Measurements from ENCODE around the gene SLC34A3.

The SLC34A3 gene

DNA sequence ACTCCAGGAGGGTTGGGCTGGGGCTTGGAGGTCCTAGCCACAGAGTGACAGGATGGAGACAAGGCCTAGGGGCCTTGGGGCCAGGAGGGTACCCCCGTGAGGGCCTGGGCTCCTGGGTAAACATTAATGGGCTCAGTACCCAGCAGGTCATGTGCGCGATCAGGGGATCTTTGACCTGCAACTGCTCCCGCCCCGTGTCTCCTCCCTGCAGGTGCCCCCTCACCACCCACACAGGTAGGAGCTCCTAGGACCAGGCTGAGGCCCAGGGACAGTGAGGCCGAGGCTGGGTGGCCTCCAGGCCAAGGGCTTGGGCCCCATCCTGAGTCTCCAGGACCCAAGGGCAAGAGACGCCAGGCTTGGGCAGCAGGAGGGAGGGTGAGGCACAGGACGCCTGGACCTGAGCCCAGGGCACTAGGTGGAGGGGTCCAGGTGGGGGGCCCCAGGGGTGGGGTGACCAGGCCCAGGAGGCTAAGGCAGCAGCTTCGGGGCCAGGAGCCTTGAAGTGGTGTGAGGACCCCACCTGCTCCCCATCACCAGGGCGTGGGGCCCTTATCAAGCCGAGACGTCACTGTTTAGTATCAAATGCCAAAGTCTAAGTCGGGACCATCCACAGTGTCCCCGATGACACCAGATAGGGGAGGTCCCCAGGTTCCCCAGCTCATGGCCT lies at the start of gene SLC34A3:
SLC34A3 (plus strand) TSS at position 197 of the 667 bp plus-strand sequence. CDS start 802 bp downstream, outside the sequence.
- no peak for DNase-seq

DNA sequence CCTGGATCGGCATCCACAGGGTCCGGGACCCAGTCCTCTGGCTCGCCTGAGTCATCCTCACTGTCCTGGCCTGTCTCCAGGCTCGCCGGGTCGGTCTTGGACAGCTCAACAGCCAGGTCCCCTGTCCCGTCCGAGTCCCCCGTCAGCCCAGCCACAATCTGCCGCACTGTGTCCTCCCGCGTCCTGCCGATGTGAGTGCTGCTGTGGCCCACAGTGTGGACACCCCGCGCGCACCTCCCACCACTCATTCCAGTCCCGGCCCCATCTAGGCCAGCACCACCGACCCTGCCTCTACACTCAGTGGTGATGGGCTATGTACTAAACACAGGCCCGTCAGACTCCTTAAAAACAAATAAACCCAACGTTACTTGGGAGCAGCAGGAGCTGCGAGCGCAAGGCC lies 49.0 kb upstream of the SLC34A3 start:
- DNase-seq = no peak

DNA sequence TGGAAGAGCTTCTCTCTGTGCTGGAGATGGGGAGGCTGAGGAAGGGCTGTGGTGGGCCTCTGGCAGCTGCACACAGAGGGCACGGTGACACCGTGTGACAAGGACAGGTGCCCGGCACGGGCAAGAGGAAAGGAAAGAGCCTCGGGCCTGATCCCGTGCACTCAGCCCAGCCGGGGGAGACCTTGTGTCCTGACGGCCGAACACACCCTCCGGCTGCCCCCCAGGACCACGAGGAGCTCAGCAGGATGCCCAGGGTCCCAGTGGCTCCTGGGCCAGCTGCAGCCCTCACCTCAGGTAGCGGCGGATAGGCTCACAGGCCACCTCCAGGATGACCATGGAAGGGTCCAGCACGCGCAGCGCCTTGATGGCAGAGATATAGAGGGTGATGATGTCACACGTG lies 47.9 kb upstream of the SLC34A3 start:
- no peak for DNase-seq

DNA sequence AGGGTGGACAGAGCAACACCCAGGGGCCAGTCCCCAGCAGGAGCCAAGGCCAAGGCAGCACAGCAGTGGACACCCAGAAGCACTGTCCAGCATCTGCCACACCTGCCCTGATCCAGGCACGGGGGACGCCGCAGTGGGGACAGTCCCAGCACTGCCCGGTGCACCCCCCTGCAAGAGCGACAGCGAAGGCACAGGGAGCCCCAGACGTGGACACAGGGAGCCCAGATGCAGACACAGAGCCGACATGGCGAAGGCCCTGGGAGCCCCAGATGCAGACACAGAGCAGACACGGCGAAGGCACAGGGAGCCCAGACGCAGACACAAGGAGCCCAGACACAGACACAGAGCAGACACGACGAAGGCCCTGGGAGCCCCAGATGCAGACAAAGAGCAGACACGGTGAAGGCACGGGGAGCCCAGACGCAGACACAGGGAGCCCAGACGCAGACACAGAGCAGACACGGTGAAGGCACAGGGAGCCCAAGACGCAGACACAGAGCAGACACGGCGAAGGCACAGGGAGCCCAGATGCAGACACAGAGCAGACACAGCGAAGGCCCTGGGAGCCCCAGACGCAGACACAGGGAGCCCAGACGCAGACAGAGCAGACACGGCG lies 46.6 kb upstream of the SLC34A3 start:
- DNase-seq = no peak

DNA sequence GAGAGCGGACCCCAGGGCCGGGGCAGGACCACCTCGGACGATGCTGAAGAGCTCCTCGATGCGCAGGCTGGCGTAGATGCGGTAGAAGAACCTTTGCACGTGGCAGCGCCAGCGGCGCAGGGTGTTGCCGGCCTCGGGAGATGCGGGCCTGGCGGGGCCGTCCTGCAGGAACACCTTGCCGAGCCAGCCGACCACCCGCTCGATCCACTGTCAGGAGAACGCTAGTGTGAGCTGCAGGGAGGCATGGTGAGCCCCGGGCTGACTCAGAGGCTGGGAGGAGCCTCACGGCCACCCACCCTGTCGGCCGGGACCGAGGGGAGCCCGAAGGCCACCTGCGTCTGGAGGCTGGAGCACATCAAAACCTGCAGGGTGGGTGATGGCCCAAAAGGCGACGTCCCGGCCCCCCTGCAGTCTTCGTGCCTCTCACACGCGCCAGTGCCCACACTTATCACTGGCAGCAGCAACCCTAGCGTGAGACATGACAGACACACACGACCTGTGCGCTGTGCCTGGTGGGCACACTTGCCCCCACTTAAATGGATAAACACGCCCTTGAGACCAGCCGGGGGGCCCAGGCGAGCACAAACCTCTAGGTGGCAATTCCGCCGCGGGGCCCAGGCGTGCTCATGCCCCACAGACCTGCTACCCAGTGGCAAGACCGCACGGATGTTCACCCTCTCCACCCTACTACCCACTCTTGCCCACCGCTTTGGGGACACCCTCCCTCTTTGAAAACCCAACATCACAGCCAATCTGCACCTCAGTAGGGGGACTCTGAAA lies 45.6 kb upstream of the SLC34A3 start:
- no peak for DNase-seq

DNA sequence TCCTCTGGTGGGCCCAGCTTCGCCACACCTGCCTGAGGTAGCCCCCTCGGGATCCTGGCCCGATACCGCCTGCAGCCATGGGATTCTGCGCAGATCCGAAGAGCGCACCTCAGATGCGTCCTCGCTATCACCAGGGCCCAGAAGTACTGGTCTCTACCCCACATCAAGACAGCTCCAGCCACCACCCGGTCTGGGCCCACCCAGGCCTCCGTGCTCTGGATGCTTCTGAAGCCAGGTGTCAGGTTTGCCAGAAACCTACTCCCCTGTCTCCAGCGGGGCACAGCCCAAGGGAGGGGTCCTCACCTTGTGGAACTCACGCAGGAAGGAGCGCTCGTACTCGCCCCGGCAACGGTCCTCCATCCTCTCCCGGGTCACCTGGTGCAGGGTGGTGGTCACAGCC lies 44.8 kb upstream of the SLC34A3 start:
- no peak for DNase-seq

DNA sequence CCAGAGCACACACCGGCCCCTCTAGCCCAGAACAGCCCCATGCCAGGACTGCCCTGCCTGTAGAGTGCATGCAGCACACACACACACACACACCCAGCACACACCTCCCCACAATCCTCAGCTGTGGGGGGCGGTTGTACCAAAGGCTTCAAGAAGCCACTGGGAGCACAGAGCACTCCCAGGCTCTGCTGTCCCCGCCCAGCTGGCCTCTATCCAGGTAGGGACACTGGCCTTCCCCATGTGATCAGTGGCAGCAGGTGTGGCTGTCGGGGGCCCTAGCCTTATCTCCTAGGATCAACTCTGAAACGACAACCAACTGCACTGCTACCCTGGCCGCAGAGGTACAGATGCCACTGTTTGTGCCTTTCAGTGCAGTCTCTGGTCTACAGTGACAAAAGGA lies 44.3 kb upstream of the SLC34A3 start:
- no peak for DNase-seq

DNA sequence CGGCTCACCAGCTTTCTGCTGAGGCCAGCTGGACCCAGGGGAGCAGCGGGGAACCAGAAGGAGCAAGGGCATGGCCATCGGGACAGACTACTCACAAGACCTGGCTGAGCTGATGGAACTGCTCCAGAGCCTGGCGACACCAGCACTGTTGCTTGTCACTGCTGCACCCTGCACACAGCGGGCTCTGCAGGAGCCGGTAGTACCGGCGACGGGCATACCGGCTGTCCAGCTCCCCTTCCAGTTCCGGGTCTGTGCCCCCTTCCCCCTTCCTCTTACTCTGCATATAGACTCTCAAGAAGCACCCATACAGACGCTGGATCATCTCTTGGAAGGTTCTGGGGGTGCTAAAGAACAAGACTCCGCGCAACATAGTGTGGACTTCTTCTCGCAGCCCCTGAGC lies 43.3 kb upstream of the SLC34A3 start:
- no peak for DNase-seq

DNA sequence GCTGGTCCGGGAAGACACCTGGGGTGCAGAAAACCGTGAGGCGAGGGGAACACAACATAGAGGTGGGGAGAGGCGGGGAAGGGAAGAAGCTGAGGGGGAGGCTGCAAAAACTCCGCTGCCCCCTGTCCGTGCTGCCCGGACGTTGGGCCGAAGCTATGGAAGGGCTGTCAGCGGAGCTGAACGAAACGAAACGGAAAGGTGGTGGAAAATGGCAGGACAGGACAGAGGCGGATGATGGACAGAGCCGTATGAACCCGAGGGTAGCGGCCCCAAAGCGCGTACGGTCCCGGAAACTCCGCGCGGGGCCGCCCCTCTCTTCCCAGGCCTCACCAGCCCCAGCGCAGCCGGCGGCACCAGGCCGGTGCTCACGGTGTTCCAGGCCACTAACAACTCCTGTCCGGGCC lies 42.6 kb upstream of the SLC34A3 start:
- no peak for DNase-seq

DNA sequence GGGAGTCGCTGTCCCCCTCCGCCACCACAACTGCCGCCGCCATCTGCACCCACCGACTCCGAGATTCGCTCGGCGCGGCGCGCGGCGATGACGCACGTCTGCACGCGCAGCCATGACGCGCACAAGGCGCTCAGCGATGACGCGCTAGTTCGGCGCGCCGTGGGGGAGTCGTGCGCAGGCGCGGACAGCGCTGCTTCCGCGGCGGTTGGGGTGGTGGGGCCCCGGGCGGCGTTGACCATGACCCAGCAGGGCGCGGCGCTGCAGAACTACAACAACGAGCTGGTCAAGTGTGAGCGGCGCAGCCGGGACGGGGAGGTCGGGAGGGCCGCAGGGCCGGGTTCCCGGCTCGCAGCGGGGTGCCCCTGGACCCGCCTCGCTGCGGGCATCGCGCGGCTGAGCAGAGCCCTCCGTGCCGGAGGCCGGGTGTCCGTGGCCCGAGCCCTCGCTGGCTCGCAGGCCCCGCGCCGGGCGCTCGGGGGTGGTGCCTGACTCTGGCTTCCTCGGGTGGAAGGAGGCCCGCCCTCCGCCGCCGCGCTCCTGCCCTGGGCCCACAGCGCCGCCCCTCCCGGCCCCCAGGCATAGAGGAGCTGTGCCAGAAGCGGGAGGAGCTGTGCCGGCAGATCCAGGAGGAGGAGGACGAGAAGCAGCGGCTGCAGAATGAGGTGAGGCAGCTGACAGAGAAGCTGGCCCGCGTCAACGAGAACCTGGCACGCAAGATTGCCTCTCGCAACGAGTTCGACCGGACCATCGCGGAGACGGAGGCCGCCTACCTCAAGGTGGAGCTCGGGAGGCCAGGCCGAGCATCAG lies 42.0 kb upstream of the SLC34A3 start, which contains the start of the genes ANAPC2 and SSNA1:
ANAPC2 (minus strand) TSS at position 71 of the 807 bp plus-strand sequence; CDS start at position 43, 28 bp downstream.
SSNA1 (plus strand) TSS at position 187 of the 807 bp plus-strand sequence; CDS start at position 238, 51 bp downstream.
- DNase-seq = peak; percentile 89

DNA sequence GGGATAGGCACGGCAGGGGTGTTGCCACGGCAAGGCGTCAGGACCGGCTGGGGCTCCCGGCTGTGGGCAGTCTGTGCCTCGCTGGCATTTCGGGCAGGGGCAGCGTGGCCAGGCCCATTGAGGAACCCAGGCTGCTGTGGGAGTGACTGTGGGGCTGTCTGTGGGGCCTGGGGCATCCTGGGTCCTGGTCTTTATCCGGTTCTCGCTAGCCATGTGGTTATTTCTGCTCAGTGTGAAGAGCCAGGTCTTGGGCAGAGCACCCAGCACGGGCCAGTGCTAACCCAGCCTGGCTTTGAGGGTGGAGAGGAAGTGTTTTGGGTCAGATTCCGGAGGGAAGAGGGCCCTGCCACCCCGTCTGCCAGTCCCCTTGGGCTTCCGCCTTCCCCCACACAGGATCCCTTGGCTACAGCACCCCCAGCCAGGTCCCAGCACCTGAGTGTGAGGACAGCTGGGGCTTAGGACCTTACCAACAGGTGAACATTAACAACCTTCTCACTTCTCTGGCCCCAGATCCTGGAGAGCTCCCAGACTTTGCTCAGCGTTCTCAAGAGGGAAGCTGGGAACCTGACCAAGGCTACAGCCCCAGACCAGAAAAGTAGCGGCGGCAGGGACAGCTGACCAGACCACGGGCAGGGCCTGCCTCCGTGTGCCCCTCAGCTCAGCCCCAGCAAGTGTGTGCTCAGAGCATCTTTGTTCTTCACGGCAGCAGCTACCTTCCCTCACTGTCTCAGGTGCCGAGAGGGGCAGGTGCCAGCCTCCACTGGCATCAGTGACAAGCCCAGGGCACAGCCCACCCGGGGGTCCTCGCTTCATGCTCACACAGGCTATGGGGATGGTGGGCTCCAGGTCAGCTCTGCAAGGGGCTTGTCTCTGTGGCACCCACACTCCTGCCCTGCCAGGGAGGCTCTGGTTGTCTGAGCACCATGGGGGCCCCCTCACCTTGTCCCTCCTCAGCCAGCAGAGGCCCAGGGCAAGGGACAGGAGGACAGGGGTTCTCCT lies 41.1 kb upstream of the SLC34A3 start:
- DNase-seq = no peak

DNA sequence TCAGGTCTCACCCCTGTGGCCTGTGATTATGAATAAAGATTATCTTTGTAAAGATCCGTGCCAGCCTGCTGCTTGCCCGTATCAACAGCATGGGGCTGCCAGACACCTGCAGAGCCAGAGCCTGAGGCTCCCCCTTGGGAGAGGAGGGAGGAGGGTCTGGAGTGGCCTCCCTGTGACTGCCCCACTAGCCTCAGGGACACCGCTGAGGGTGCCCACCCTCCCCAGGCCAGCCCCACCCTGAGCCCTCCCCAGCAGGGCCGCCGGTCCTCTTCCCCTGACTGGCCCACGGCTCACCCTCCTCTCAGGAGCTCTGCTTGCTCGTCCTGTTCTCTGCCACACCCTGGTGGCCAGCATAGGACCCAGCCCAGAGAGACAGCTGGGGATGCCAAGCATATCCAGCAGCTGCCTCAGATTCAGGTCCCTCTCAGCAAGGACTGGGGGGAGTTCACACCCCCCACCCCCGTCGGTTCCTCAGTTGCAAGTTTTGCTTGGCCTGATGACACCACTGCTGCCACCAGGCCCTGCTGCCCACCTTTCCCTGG lies 40.3 kb upstream of the SLC34A3 start:
- no peak for DNase-seq

DNA sequence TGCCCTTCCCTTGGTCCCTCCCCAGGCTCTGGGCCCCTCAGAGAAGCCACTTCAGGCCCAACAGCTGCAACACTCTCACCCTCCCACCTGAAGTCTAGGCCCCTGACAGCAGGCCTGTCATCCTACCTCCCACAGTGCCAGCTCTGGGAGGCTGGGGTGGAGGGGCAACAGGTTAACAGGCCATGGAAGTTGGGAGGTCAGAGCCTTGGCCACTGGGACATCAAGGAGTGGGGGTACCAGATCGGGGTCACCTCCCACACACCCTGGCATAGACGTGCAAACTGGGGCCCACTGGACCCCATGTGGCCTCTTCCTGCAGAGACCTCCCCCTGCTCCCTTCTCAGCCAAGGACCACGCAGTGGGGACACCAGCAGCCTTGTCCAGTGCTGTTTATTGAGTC lies 39.5 kb upstream of the SLC34A3 start:
- no peak for DNase-seq

DNA sequence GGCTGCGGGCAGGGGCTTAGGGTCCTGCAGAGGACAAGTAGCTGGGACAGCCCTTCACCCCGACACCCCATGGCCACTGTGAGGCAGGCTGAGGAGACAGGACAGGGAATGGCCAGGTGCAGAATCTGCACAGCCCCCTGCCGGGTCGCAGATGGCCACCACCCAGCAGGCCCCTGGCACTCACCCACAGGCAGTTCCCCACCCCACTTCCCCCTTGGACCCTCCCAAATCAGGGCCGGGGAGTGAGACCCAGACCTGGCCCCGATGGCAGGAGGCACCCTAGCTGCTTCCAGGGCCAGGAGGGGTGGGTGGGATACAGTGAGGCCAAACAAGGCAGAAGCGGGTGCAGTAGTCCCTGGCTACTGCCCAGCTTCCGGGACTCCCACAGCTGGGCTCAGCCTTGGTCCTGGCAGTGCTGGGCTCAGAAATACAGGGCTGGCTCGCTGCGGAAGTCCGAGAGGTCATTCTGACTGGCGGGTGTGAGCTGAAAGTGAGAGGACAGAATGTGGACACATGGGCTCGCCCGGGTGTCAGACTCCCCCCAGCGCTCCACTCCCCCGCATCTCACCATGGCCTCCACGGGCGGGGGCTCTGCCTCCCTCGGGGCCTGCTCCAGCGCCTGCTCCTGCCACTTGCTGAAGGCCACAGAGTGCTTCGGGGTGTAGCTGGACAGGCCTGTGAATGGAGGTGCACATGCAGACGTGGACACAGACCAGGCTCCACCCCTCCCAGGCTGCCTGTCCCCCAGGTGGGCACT lies 38.8 kb upstream of the SLC34A3 start:
- no peak for DNase-seq

DNA sequence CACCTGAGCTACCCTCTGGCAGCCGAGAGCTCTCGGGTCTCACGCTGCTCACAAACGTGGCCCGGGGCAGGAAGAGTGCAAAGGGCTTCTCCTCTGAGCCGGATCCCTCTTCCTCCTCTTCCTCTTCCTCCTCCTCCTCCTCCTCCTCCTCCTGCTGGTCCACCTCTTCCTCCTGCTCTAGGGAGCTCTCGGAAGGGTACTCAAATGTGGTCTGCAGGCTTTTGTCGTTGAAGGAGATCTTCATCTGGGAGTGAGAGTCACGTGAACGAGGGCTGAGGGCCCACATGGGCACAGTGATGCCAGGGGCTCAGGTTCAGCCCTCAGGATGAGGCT lies 38.3 kb upstream of the SLC34A3 start:
- no peak for DNase-seq

DNA sequence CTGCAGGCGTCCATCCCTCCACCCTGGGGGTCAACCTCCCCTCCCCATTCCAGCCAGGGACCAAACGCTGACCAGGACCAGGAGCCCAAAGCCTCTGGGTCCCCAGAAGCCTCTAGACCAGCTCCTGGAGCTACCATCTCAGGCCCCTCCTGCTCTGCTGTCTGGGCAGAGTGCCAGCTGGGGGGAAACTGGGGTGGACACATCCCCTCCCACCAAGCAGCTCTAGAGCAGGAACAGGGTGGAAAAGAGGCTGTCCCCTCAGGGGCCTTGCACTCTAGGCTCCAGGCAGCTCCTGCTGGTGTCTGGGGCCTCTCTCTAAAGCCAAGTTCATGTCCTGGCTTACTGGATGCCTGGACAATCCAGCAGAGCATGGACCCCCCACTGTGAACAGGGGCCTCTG lies 37.8 kb upstream of the SLC34A3 start:
- DNase-seq = no peak

DNA sequence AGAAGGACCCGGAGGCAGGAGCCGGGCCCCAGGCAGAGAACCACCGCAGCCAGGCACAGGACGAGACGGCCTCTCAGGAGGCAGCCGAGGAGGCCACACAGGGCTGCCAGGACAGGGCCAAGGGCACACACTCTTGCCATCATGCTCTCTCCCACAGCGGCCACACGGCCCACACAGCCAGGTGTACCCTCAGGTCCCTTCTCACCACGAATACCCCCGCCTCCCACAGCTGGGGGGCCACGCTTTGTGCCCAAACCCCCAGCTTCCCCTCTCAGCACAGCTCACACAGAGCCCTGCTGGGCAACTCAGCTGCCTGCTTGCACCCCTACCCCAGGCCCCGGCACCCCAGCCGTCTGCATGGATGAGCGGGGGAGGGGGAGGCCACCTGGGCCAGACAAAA lies 36.9 kb upstream of the SLC34A3 start:
- peak; percentile 51 for DNase-seq

DNA sequence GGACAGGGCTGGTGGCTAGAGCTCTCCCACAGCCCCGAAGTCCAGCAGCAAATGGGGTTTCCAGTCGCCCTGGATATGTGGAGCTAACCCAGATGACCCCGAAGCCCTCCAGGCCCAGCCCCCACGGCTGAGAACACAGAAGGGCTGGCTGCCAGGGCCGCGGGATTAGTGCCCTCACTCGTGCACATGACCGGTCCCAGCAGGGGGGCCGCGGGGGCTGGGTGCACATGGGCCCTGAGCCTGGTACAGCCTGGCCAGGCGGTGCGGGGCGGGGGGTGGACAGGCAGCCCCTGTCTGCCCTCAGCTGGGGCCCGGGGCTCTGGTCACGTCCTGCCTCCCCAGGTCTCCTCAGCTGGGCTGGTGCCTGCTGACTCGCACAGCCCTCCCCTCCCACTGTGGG lies 36.3 kb upstream of the SLC34A3 start:
- peak; percentile 47 for DNase-seq

DNA sequence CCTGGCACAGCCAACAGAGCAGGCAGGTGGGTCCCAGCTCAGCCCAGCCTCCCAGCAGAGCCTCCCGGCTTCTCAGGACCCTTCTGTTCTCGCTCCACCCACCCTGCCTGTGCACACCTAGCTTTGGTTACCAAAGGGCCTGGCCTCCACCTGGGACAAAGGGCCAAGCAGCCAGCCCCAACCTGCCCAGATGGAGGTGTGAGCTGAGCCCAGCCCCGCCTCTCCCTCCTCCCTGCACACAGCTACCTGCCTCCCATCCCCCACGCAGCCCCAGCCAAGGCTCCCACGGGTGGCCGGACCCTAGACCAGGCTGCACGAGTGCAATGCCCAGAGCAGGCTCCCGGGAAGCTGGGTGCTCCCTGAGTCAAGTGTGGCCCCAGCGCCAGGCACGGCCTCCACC lies 35.8 kb upstream of the SLC34A3 start:
- peak; percentile 89 for DNase-seq

DNA sequence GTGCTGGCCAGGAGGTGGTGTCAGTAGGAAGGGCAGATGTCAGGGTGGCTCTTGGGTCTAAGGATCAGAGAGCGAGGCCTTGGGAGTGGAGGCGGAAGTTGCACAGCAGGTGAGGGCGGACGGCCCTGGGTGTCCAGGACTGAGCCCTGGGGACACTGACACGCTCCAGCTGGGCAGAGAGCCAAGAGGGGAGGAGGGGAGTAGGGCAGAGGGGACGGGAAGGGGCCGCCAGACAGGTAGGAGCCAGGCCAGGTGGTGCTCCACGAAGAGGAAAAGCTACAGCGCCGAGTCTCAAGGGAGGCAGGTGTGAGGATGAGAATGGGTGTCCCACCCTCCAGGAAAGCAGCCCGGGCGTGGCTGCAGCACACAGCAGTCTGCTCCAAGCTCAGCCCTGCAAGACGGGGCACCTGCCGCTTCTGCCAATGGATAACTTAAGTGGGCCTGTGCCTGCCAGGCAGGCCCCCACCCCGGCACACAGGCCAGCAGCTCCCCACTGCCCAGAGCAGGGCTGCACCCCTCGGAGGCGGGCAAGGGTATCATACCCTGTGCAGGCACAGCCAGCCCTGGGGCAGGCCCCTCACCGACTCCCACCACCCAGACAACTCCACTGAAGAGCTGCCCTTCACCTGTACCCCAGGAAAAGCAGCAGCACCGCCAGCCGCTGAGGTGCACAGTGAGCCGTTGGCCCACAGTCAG lies 35.0 kb upstream of the SLC34A3 start:
- peak; percentile 100 for DNase-seq
